HCEC 1CT (cell line): ENCODE data around the gene FAM227A.
A peak's percentile ranks its signal among the peaks of the same experiment; 100 is the strongest.
"Not testable (repeated sequence)": the region's sequence is repeated elsewhere in the genome, so short reads cannot be mapped to it uniquely, and the experiment has no call there.

ENCODE experiments used
- DNase-seq: peaks from one replicate; pipeline ENCODE4 v3.0.0-alpha.2; 2017

Gene FAM227A

GRCh38 chr22:38610234-38610633 lies 46.0 kb downstream of the FAM227A start:
- no peak for DNase-seq

- no peak for DNase-seq
These were observed 47.0 kb downstream of the FAM227A start for GRCh38 chr22:38608992-38609750.

- DNase-seq: no peak
These were observed 48.5 kb downstream of the FAM227A start for GRCh38 chr22:38607680-38608079.

- no peak for DNase-seq
These were observed 54.0 kb downstream of the FAM227A start for GRCh38 chr22:38602166-38602565.

- no peak for DNase-seq
These were observed 54.9 kb downstream of the FAM227A start for GRCh38 chr22:38601221-38601764.

GRCh38 chr22:38599466-38599865 lies 56.7 kb downstream of the FAM227A start:
- DNase-seq: no peak

GRCh38 chr22:38582923-38583322 lies 73.3 kb downstream of the FAM227A start:
- DNase-seq: not testable (repeated sequence)

- DNase-seq: no peak
These were observed 77.7 kb downstream of the FAM227A start for GRCh38 chr22:38578505-38578904.

GRCh38 chr22:38572065-38572464 lies 84.1 kb downstream of the FAM227A start:
- peak; percentile 60 for DNase-seq

GRCh38 chr22:38570779-38571364 lies 85.3 kb downstream of the FAM227A start:
- peak; percentile 35 for DNase-seq

GRCh38 chr22:38569972-38570778 lies 86.0 kb downstream of the FAM227A start, which contains the start of gene DMC1:
Gene DMC1, minus strand, starts transcription at chr22:38570183. Its CDS starts 1,927 bp downstream, at chr22:38568256.
- DNase-seq: peak; percentile 81

GRCh38 chr22:38569181-38569971 lies 86.8 kb downstream of the FAM227A start:
- no peak for DNase-seq

- DNase-seq: no peak
These were observed 88.5 kb downstream of the FAM227A start for GRCh38 chr22:38567531-38568285.

GRCh38 chr22:38566726-38567504 lies 89.3 kb downstream of the FAM227A start:
- no peak for DNase-seq

- DNase-seq: no peak
These were observed 90.8 kb downstream of the FAM227A start for GRCh38 chr22:38565441-38565840.

- DNase-seq: no peak
These were observed 91.5 kb downstream of the FAM227A start for GRCh38 chr22:38564669-38565068.

- DNase-seq: peak; percentile 57
These were observed 101.9 kb downstream of the FAM227A start for GRCh38 chr22:38554281-38554680.

- DNase-seq: no peak
These were observed 106.9 kb downstream of the FAM227A start for GRCh38 chr22:38549101-38549894.

- no peak for DNase-seq
These were observed 115.5 kb downstream of the FAM227A start for GRCh38 chr22:38540701-38541100.
